GM21528 (cell line): ENCODE data around the gene WWOX.

Experiments used
- ATAC-seq: cut with Tn5 transposase; IDR thresholded peaks from one replicate; pipeline ENCODE4 v1.9.1; 2021; ENCODE audit warnings: mild to moderate bottlenecking, moderate library complexity; ENCODE audit not compliant: unreplicated experiment, low FRiP score

Gene WWOX

DNA sequence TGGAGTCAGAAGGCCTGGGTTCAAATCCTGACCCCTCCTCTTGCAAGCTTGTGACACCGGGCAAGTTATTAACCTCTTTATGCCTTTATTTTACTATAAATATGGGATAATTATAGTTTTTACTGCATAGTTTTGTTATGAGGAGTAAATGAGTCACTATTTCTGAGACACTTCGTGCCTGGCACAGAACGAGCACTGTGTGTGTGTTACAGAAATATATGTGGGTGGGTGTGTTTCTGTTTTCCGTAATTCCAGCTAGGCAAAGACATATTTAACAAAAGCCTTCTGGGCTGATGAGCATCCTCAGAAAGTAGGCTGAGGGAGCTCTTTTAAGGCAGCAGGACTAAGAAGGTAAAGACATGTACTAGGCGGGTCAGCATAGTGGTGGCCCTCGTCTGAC is 1083.2 kb downstream of the WWOX start:
- ATAC-seq: no peak

- ATAC-seq: no peak
Observed at GRCh38 chr16:79183571-79183970, 1084.1 kb downstream of the WWOX start.

GRCh38 chr16:79184464-79185030 is 1085.1 kb downstream of the WWOX start:
- no peak for ATAC-seq

DNA sequence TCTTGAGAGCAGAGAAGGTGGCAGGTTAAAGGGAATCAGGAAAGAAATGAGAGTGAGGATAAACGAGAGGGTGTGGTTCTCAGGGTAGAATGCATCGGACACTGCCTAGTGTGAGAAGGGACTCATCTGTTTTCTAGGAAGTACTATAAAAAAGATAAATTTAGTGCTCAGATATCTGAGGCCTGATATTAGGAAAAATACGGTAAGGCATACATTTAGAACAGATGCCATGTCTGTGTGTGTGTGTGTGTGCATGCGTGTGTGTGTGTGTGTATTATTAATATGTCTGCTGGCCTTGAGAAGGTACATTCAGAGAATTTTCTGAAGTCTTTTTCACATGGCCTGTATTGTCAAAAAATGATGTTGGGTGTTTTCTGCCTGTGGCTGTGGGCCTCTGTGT is 1086.3 kb downstream of the WWOX start:
- no peak for ATAC-seq

DNA sequence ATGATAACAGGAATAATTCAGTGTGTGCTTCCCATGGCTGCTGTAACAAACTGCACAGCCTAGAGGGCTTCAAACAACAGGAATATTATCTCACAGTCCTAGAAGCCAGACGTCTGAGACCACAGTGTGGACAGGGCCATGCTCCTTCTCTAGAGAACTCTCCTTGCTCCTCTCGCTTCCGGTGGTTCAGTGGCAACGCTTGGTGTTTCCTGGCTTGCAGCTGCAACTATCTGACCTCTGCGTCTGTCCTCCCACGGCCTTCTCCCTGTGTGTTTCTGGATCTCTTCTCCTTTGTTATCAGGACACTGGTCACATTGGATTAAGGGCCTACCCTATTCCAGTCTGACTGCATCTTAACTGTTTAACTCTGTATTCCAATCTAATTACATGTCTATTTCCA is 1086.7 kb downstream of the WWOX start:
- ATAC-seq: no peak

DNA sequence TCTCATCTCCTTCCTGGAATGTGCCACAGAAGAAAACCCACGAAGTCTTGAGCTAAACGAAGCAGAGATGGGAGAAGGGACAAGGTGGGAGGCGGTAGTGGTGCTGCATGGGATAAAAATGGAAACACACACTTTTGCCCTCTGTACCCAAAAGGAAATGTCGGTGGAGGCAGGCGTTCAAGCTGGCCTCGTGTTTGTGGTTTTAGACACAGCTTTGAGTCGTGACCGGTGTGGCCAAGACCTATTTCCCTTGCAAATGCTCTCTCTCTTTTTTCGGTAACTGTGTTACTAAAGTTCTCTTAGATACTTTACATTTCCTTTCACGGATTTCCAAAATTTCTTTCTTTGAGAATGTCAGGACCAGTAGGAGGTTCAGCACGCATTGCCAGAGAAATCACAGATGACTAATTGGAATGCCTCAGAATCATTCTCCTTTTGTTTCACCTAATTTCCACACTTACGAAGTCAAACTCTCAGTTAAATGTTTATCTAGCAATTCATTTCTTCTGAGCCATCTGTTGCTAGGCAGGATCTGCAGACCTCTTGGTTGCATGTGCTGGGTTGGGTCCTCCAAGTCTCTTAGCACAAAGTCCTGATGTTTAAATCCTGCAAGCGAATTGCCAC is 1088.8 kb downstream of the WWOX start:
- ATAC-seq: no peak

DNA sequence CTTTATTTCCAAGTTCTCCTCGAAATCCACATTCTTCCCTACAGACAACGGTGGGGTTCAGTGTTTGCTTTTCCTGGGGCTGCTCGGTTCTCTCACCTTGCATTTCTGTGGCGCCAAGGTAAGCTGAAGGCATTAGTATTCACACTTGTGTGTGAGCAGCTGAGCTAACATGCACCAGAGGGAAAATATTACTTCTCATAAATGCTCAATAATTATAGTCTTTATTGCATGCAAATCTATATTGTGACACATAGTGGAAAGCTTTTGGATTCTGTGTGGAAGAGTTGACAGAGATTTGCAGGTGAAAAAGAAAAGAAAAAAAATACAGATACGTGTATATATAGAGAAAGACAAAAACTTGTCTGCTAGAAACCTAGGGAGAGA is 1089.3 kb downstream of the WWOX start:
- no peak for ATAC-seq

- ATAC-seq: no peak
Observed at GRCh38 chr16:79190542-79190941, 1091.1 kb downstream of the WWOX start.

- no peak for ATAC-seq
Observed at GRCh38 chr16:79191933-79192332, 1092.5 kb downstream of the WWOX start.

- ATAC-seq: no peak
Observed at GRCh38 chr16:79192904-79193303, 1093.5 kb downstream of the WWOX start.

- no peak for ATAC-seq
Observed at GRCh38 chr16:79194291-79194690, 1094.8 kb downstream of the WWOX start.

DNA sequence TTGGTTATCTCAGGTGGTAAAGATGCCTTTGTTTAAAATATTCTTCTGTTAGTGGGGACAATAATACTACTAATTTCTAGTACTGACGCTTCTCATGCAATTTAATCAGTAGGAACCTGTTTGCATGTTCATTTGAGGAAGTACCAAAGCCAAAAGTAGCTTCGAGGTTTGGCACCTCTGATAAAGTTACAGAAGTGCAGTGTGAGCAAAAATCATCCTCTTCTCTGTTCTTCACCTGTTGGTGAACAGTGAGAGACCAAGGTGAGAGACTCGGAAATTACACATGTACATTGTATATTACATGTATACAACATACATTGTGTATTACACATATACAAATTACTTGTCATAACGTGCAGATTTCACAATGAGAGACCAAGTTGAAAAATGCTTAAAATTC is 1096.5 kb downstream of the WWOX start:
- no peak for ATAC-seq

DNA sequence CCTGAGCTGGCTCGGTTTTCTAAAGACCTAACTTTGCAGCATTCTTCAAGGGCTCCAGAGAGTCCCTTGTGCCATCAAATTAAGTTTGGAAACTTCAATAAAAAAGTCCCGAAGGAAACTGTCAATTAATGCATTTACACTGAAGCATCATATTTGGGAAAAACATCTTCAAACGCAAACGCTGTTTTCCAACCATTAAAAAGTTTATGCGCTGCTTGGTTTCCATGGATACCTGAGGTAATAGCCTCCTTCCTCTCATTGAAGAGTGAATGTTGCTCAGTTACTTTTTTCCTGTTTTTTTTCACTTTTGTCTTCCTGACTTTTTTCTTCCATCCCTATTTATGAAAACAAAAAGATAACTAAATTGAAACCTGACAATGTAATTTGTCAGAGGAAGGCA is 1102.0 kb downstream of the WWOX start:
- ATAC-seq: no peak

GRCh38 chr16:79202977-79203376 is 1103.5 kb downstream of the WWOX start:
- no peak for ATAC-seq

DNA sequence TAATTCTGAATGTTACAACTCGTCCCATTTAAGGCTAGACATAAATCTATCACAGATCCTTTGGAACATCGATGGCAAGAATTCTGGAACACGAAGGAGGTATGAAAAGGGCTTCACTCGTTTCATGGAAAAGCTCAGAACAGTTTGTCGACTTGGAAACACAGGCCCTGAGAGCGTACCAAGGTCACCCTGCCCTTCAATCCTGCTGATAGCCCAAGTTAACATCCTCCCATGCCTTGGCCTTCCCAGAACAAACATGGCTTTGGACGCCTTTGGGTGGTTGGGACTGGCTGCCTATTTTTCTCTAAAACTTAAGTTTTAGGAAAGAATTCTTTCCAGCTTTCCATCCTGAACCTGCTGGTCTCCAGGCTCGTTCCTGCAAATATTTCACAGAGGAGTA is 1105.0 kb downstream of the WWOX start:
- ATAC-seq: no peak

GRCh38 chr16:79206889-79207288 is 1107.4 kb downstream of the WWOX start:
- ATAC-seq: no peak

GRCh38 chr16:79209308-79209707 is 1109.9 kb downstream of the WWOX start:
- no peak for ATAC-seq

DNA sequence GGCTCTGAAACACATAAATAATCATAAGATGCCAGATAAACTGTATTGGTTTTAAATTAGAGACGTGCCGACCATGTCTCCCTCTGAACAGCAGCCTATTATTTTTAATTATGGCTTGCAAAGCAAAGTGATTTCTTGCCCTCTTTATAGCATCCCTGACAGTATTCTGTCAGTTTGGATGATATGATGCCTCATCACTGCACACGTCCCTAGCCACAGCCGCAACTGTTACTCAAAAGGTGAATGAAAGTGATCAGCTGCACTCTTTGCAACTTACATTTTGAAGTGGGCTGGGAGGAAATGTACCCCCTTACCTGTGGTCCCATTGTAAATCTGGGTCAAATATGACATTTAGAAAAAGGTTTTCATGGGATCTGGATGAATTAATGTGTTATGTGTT is 1111.2 kb downstream of the WWOX start:
- ATAC-seq: no peak

- ATAC-seq: no peak
Observed at GRCh38 chr16:79211586-79211985, 1112.1 kb downstream of the WWOX start.

DNA sequence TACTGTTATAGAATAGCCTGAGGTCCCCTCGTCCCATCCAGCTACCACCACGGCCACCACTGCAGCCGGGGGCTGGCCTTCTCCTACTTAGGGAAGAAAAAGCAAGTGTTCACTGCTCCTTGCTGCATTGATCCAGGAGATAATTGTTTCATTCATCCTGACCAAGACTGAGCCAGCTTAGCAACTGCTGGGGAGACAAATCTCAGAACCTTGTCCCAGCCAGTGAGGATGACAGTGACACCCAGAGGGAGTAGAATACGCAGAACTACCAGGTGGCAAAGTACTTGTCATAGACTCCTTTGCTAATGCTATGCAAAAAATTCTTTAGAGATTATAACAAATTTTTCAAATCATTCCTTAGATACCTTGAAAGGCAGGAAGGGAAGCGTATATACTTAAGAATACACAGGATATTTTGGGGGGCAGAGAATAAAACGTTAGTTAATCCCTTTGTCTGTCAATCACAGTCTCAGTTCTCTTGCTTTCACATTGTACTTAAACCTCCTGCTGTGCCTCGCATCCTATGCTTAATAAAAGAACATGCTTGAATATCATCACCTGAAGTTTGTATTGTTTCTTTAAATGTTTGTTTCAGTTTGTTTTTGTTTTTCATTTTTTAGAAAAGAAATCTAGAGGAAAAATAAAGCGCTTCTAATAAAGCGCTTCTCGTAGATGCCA is 1112.8 kb downstream of the WWOX start:
- no peak for ATAC-seq

GRCh38 chr16:79213214-79213613 is 1113.8 kb downstream of the WWOX start:
- no peak for ATAC-seq

- ATAC-seq: no peak
Observed at GRCh38 chr16:79215289-79215688, 1115.8 kb downstream of the WWOX start.
